Ovary (tissue), 9 donors: ENCODE measurements around the gene KIF16B. TPM values are rescaled to one million over a fixed set of nuclear protein-coding genes. Genes with fewer than 3 reads are reported as not detected.

ENCODE experiments used
- DNase-seq, 5 donors: peaks; one replicate each; pipeline ENCODE4 v3.0.0-alpha.2; 2019 to 2020
- H3K27ac ChIP-seq, 2 donors: fragments of 200-600 bp; one replicate each; pipeline versions ENCODE4 v1.5.1 to v1.8.0; 2019 to 2022
- H3K27me3 ChIP-seq: fragments of 200-600 bp; one replicate; pipeline ENCODE4 v1.8.0; 2022
- H3K36me3 ChIP-seq: fragments of 200-600 bp; sonication (generic); one replicate; pipeline ENCODE4 v1.5.1; 2019
- H3K4me1 ChIP-seq: one replicate; pipeline ENCODE4 v1.8.1; 2013; ENCODE audit warnings: mild to moderate bottlenecking, moderate library complexity; ENCODE audit not compliant: insufficient read depth
- H3K4me3 ChIP-seq: fragments of 200-600 bp; sonication (generic); one replicate; pipeline ENCODE4 v1.5.1; 2017
- H3K9me3 ChIP-seq, 2 donors: fragments of 200-600 bp in 1 of 2; sonication (generic) in 1 of 2; one replicate each; pipeline versions ENCODE4 v1.5.1 to v1.8.1; 2013 to 2019; ENCODE audit warnings: mild to moderate bottlenecking in 1 of 2, moderate library complexity in 1 of 2
- EP300 ChIP-seq: sonication (generic); formaldehyde crosslinking; IDR thresholded peaks from one replicate; pipeline ENCODE4 v1.6.1; 2017; ENCODE audit warnings: antibody characterized with exemption
- POLR2A ChIP-seq: fragments of 450-650 bp; IDR thresholded peaks from one replicate; pipeline ENCODE4 v1.6.1; 2017; ENCODE audit warnings: antibody characterized with exemption, mild to moderate bottlenecking, moderate library complexity
- WGBS, 3 donors: extraction: QIAGEN DNeasy Blood & Tissue Kit in 1 of 3; methylation state at CpG; one replicate each; pipeline versions ENCODE4 v1.1.5 to v1.1.7; 2013 to 2017; 5-methylcytosine and 5-hydroxymethylcytosine counted together
- intact Hi-C, 4 donors: fragments of 100-400 bp; cut with DNase I; formaldehyde crosslinking; loops; one replicate each; pipeline versions ENCODE4 v1.11.0 to v1.15.1; 2022 to 2023
- polyA plus RNA-seq, 2 donors: library from polyadenylated mRNA; stranded (reverse); fragments of 200-250 nt in 1 of 2; fragments of 350-450 nt in 1 of 2; fragmentation: Illumina TruSeq in 1 of 2; extraction: RNeasy Lipid Tissue Mini Kit (QIAGEN cat#74804) in 1 of 2; gene quantifications; one replicate each; pipeline ENCODE4 v1.2.3, GENCODE V29; 2013 to 2014
- total RNA-seq, 7 donors: library from RNA; depleted of rRNA in 2 of 7; stranded (reverse); fragments of >200 nt in 2 of 7; fragmentation: NEBNext Ultra II Directional in 3 of 7; extraction: Animal tissue kit (Norgen Biotek cat#: 25700) in 3 of 7; gene quantifications; one replicate each; pipeline versions ENCODE4 v1.1.0 to v1.2.4, GENCODE V29; 2016 to 2023
- TF ChIP-seq, protein P1 (sequence below), 3 donors: fragments of 450-650 bp in 2 of 3; fragments of 200-600 bp in 1 of 3; IDR thresholded peaks; one replicate each; pipeline versions ENCODE4 v1.5.1 to v1.8.0; 2016 to 2022; ENCODE audit warnings: antibody characterized with exemption in 3 of 3, mild to moderate bottlenecking in 1 of 3
- donor health status: DM: no; HTN: no; CAD: no; lungs with moderate emphysema.
- donor health status: DM: no; HTN: no; CAD: no.
- donor health status: Bipolar disorder and iron deficiency.
- donor health status: DM: yes; HTN: yes; CAD: no.
- donor health status: DM: no; HTN: no; CAD: no.
- donor health status: DM: yes; HTN: yes; CAD: no.

Gene KIF16B
- total and polyA plus RNA-seq, 9 donors, result 10.9 to 28.1 (median 20.2) TPM

DNA sequence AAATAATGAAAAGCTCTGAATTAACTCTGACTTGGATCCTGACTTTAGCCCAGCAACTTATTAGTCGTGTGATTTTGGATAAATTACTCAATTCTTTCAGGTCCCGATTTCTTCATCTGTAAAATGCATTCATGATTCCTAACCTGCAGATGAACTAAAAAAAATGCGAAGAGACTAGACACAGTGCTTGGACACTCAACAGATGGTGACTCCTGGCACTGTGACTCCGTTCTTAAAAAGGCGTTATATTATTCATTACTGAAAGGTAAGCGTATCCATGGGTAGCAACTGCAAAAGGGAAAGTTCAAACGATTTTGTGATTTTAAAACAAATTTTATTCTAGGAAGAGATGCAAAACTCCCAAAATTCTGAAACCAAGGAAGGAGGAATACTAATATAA is 226.3 kb downstream of the KIF16B start:
- no peaks in the 10 kb centered on the region for H3K36me3 ChIP-seq
- no peak overlapping the region for H3K27ac ChIP-seq
- H3K9me3 ChIP-seq, result no peaks in the 10 kb centered on the region
- WGBS, 3 donors, result 80 to 95% (median 82%) methylated on average over 7 of the region's 7 CpGs
- intact Hi-C loops, result no loop called here
- DNase-seq, result no peak
- no peaks in the 10 kb centered on the region for H3K27me3 ChIP-seq
- no peaks in the 10 kb centered on the region for H3K4me1 ChIP-seq
- TF ChIP-seq, protein P1, sequence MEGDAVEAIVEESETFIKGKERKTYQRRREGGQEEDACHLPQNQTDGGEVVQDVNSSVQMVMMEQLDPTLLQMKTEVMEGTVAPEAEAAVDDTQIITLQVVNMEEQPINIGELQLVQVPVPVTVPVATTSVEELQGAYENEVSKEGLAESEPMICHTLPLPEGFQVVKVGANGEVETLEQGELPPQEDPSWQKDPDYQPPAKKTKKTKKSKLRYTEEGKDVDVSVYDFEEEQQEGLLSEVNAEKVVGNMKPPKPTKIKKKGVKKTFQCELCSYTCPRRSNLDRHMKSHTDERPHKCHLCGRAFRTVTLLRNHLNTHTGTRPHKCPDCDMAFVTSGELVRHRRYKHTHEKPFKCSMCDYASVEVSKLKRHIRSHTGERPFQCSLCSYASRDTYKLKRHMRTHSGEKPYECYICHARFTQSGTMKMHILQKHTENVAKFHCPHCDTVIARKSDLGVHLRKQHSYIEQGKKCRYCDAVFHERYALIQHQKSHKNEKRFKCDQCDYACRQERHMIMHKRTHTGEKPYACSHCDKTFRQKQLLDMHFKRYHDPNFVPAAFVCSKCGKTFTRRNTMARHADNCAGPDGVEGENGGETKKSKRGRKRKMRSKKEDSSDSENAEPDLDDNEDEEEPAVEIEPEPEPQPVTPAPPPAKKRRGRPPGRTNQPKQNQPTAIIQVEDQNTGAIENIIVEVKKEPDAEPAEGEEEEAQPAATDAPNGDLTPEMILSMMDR (IDR thresholded peaks at IDR 0.05), result no peak
- no peak for TF ChIP-seq POLR2A
- TF ChIP-seq EP300, result no peak
- no peak overlapping the region for H3K4me3 ChIP-seq

DNA sequence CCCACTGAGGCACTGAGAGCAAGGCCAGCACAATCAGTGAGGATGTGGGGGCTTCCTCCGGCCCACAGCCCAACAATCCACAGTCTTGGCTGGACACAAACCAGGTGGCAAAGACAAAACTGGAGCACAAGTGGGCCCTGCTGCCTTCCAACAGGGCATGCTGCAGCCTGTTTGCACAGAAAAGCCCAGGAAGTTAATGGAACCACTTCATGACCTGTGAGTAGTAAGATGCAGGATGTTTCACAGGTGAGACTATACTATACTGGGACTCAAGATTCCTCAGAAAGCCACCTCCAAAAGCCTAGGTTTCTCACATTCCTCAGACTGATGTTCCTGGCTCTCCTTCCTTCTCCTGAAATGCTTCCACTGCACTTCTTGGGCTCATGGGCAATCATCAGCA is 235.5 kb downstream of the KIF16B start:
- intact Hi-C loops, result no loop called here
- no peaks in the 10 kb centered on the region for H3K4me1 ChIP-seq
- no peaks in the 10 kb centered on the region for H3K36me3 ChIP-seq
- TF ChIP-seq POLR2A (no peak), EP300 (no peak)
- TF ChIP-seq, protein P1 (IDR thresholded peaks at IDR 0.05), result no peak
- no peaks in the 10 kb centered on the region for H3K27me3 ChIP-seq
- no peak for DNase-seq
- H3K9me3 ChIP-seq, result no peaks in the 10 kb centered on the region
- H3K27ac ChIP-seq, result no peak overlapping the region
- 71 to 100% (median 89%) methylated on average over 1 of the region's 1 CpG for WGBS, 3 donors
- no peak overlapping the region for H3K4me3 ChIP-seq

DNA sequence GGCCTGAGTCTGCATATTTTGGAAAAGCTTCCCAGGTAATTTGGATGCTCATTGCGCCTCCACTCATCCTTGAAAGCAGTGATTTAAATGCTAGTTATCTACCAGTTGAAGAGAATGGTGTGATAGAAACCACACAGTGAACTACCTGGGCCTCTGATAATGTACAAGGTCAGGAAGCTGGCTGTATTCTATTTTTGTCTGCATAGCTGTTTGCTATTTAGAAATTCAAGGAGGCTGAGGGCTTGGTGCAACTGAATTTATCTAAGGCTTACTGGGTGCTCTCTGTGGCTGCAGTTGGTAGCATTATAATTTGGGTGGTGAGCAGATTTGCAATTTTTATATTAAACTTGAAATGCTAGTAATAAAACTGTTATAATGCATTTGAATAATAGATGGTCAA is 245.6 kb downstream of the KIF16B start:
- Histone ChIP-seq H3K4me1 (no peaks in the 10 kb centered on the region), H3K36me3 (no peaks in the 10 kb centered on the region), H3K9me3 (no peaks in the 10 kb centered on the region), H3K27ac (no peak overlapping the region), H3K27me3 (no peaks in the 10 kb centered on the region), H3K4me3 (no peak overlapping the region)
- 90 to 98% (median 94%) methylated on average over 1 of the region's 1 CpG for WGBS, 3 donors
- intact Hi-C loops, result no loop called here
- no peak for TF ChIP-seq EP300
- no peak for DNase-seq

DNA sequence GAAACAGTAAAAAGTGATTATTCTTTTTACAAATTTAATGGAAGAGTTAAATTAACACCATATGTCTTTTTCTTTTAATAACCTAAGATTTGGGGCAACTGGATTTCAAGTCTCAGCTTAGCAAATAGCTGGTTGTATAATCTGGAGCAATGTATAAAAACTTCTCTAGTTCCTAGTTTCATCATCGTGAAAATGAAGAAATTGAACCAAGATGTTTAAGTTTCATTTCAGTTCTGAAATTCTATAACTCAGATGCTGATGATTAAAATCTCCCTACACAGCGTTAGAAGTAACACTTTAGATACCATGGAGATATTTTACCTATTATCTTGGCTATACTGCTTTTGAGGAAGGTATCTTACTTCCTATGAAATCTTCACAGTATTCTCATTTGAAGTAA is 252.0 kb downstream of the KIF16B start:
- H3K4me1 ChIP-seq, result no peaks in the 10 kb centered on the region
- no peaks in the 10 kb centered on the region for H3K27me3 ChIP-seq
- 92 to 93% (median 93%) methylated on average over 2 of the region's 2 CpGs for WGBS, 3 donors
- no peak overlapping the region for H3K4me3 ChIP-seq
- H3K36me3 ChIP-seq, result no peaks in the 10 kb centered on the region
- no peak overlapping the region for H3K27ac ChIP-seq
- TF ChIP-seq EP300, result no peak
- no peak for TF ChIP-seq POLR2A
- TF ChIP-seq, protein P1 (IDR thresholded peaks at IDR 0.05), result no peak
- H3K9me3 ChIP-seq, result no peaks in the 10 kb centered on the region
- intact Hi-C loops, result no loop called here
- no peak for DNase-seq

DNA sequence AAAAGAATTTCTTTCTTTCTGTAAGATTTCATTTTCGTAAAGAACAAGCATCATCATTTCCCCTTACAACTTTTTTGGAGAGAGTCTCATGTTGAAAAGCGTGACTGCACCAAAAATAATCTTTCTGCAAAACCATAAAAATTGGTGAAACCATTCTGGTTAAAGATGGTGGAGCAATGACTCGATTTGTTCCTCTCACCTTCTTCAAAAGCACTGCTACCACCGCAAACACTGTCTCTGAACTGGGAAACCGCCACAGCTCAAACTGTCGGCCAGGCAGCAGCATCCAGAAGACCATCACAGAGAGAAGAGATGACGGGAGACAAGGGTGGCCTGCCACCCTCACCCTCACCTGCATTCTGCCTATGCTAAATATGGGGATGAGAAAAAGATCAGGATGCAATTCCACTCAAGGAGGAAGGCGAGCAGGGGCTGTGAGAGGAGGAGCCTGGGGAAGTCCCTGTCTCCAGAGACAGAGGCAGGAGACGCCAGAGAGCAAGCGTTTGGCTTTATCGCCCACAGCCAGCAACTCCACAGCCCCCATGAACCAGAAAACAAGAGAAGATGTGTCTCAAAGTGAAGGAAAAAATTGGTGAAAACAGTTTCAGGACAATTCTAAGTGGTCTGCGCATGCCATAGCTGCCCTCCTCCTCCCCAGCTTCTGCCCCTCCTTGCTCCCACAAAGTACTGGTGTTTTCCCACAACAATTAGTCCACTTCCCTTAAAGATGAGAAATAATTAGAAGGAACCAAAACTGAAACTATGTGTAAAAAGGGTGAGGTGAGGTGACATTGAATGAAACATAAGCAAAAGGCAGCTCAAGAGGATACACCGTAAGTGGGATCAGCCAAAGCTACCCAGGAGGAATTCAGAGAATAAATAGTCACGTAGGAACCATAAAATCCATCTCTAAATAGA is 255.5 kb downstream of the KIF16B start:
- no peak overlapping the region for H3K27ac ChIP-seq
- WGBS, 3 donors, result 94 to 98% (median 96%) methylated on average over 14 of the region's 14 CpGs
- no peaks in the 10 kb centered on the region for H3K4me1 ChIP-seq
- H3K27me3 ChIP-seq, result no peaks in the 10 kb centered on the region
- TF ChIP-seq POLR2A (no peak), EP300 (no peak)
- TF ChIP-seq, protein P1 (IDR thresholded peaks at IDR 0.05), result no peak
- H3K9me3 ChIP-seq, result no peaks in the 10 kb centered on the region
- intact Hi-C loops, result no loop called here
- no peak overlapping the region for H3K4me3 ChIP-seq
- no peaks in the 10 kb centered on the region for H3K36me3 ChIP-seq
- no peak for DNase-seq
